Measurements from ENCODE around the gene YIF1A. TPM values are rescaled to one million over a fixed set of nuclear protein-coding genes. Genes with fewer than 3 reads are reported as not detected.
A peak's percentile ranks its signal among the peaks of the same experiment; 100 is the strongest.

YIF1A gene
- total RNA-seq, 1 experiment from 2014 or later, result 64.3 TPM

- no peak overlapping the region for H3K23ac ChIP-seq (ENCODE audit: insufficient read length, low read depth, low read length)
- DNase-seq, result no peak
- no peak overlapping the region for H2BK20ac ChIP-seq (ENCODE audit: low read depth, low read length, poor library complexity, severe bottlenecking)
- no peak overlapping the region for H3K14ac ChIP-seq (ENCODE audit: insufficient read depth, low read length)
- H3K4ac ChIP-seq (ENCODE audit: low read depth, low read length), result no peak overlapping the region
- no peak overlapping the region for H4K5ac ChIP-seq (ENCODE audit: insufficient read length, low read depth, low read length)
- H4K8ac ChIP-seq (replicated peaks; ENCODE audit: insufficient read length, low read depth, low read length), result no peak overlapping the region
- H3K27ac ChIP-seq (ENCODE audit: insufficient read length, low read depth, low read length), result no peak overlapping the region
- H3K23me2 ChIP-seq (ENCODE audit: insufficient read length, low read depth, low read length, poor library complexity, severe bottlenecking), result peaks cover 8% of the 10 kb centered on the region
- WGBS (ENCODE audit: extremely low coverage, insufficient read length, low lambda C conversion rate), result no CpG with 5 or more reads among the region's 2 CpGs
- no peaks in the 10 kb centered on the region for H3K9me3 ChIP-seq (ENCODE audit: control insufficient read depth, low read depth, low read length)
- H2AK5ac ChIP-seq (ENCODE audit: insufficient read length, low read length), result no peak overlapping the region
- Mint-ChIP-seq H3K36me3 (ENCODE audit: insufficient read depth in 1 of 3, low read depth in 3 of 3) (peaks cover 14 to 51% (median 50%) of the 10 kb centered on the region in 3 experiments), H3K4me1 (peaks cover 15 to 16% of the 10 kb centered on the region in 2 experiments), H3K27me3 (ENCODE audit: low read depth) (peaks cover 3% of the 10 kb centered on the region; the same call in 1 of the 2 replicates), H3K9me3 (peaks cover 0 to 2% of the 10 kb centered on the region in 2 experiments; a peak in 1 of 5 replicates), H3K27ac (peak overlapping the region in 1 of 3 experiments; percentile 18; a peak in 1 of 7 replicates), H3K4me3 (peak overlapping the region; percentile 84 to 94)
- H2BK12ac ChIP-seq (ENCODE audit: insufficient read length, low read depth, low read length), result no peak overlapping the region
- H4K91ac ChIP-seq (ENCODE audit: insufficient read length, low read depth, low read length), result no peak overlapping the region
- H3K56ac ChIP-seq (ENCODE audit: insufficient read length, low read depth, low read length), result no peak overlapping the region
- H3K79me2 ChIP-seq (ENCODE audit: insufficient read depth, low read length), result no peaks in the 10 kb centered on the region
- no peaks in the 10 kb centered on the region for H3K27me3 ChIP-seq (ENCODE audit: insufficient read depth, low read length)
- no peak overlapping the region for H2BK15ac ChIP-seq (ENCODE audit: low read depth, low read length)
- no peak overlapping the region for H3K18ac ChIP-seq (ENCODE audit: insufficient read length, low read depth, low read length)
- H3K9ac ChIP-seq (ENCODE audit: extremely low read depth, insufficient read length, low read length), result no peak overlapping the region
- no peak for TF ChIP-seq CTCF (conservative IDR thresholded peaks at IDR 0.05)
- no peaks in the 10 kb centered on the region for H3K79me1 ChIP-seq (ENCODE audit: insufficient read depth, low read depth, low read length, poor library complexity, severe bottlenecking)
- no peak overlapping the region for H2BK120ac ChIP-seq (ENCODE audit: low read depth, low read length, poor library complexity, severe bottlenecking)
- H2AFZ ChIP-seq (ENCODE audit: low read length), result no peak overlapping the region
- H3K4me2 ChIP-seq (ENCODE audit: insufficient read depth, insufficient read length, low read length), result no peak overlapping the region
- no peak overlapping the region for H3T11ph ChIP-seq (ENCODE audit: low read length)
- H4K20me1 ChIP-seq (ENCODE audit: control insufficient read depth, insufficient read depth, insufficient read length), result peaks cover under 1% of the 10 kb centered on the region
- no peaks in the 10 kb centered on the region for H3K4me1 ChIP-seq (ENCODE audit: insufficient read depth, low read length)
- no peak overlapping the region for H2BK5ac ChIP-seq (ENCODE audit: insufficient read length, low read length)
These were observed 29.7 kb downstream of the YIF1A start for GRCh38 chr11:66259225-66259624.

All from H9 (cell line).